EH (cell line): ENCODE data around the gene FBXL16.

Experiments used
- DNase-seq: peaks from one replicate; pipeline ENCODE4 v3.0.0-alpha.2; 2015; ENCODE audit warnings: low read depth

FBXL16 gene

DNA sequence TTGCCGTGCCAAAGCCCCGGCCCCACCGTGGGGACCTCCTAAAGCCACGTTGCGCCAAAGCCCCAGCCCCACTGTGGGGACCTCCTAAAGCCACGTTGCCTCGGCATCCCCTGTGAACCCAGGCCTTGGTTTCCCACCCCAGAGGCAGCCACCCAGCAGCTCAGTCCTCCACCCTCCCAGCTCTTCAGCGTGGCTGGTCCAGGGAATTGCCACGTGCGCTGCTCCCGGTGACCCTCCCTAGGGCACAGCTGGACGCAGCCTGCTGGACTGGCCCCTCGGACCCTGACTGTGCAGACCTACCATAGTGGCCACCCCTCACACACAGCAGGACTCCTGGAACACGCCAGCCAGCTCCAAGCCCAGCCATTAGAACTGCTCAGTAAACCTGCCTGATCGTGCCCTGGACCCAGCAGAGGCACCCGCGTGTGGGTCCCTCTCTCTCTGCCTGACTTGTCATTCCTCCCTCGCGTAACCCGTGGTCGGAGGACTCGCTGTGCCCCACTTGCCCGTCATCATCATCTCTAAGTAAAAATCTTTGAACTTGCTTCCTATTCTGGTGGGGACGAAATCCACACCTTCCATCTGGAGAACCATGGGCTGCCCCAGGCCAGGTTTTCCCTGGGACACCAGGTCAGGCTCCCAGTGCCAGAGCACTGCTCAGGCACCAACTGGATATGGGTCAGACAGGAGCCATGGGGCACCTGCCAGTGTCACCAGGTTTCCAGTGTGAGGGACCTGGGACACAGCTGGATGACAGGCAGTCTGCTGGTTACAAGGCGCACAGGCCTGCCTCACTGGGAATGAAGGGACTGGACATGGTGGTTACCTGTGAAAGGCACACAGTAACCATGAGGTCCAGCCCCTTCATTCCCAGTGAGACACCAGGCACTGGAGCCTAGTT, 29.6 kb upstream of the FBXL16 start:
- DNase-seq, result no peak

- DNase-seq, result no peak
These were observed 28.8 kb upstream of the FBXL16 start for GRCh38 chr16:734208-734980.

- DNase-seq, result no peak
These were observed 28.0 kb upstream of the FBXL16 start for GRCh38 chr16:733382-734207.

GRCh38 chr16:732936-733335, 27.3 kb upstream of the FBXL16 start:
- DNase-seq, result peak; percentile 22

GRCh38 chr16:732332-732731, 26.7 kb upstream of the FBXL16 start:
- no peak for DNase-seq

DNA sequence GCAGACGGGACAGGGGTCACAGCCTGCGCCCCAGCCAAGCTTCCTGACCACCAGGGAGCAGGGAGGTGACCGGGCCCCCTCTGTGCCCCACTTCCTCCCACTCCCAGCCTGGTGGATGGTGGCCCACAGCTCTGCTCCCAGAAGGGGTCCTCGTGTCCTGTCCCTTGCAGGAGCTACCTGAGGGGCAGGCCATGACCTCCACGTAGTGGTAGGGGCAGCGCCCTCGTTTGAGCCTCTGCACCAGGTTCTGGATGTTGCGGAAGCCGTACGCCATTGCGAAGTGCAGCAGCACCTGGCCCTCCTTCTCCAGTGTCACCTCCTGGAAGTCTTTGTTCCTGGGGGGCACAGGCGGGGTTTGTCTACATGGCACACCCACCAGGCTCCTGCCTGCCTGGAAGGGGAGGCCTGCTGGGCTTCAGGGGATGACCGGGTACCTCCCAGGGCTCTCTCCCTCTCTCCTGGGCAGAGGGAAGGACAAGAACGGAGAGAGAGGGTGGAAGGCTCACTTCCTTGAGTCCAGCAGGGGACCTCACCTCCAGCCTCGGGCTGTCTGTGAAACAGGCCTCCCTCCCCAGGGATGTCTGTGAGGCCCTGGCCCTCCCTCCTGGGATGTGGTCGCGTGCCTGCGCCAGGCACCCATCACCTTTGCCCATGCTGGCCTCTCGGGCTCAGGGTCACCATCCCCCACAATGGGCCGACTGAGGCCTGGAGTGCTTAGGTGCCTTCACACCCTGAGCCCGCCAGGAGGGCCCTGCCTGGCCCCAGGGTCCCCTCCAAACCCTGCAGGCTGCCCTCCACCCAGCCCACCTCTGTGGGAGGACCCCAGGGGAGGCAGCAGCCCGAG, 25.3 kb upstream of the FBXL16 start:
- no peak for DNase-seq

DNA sequence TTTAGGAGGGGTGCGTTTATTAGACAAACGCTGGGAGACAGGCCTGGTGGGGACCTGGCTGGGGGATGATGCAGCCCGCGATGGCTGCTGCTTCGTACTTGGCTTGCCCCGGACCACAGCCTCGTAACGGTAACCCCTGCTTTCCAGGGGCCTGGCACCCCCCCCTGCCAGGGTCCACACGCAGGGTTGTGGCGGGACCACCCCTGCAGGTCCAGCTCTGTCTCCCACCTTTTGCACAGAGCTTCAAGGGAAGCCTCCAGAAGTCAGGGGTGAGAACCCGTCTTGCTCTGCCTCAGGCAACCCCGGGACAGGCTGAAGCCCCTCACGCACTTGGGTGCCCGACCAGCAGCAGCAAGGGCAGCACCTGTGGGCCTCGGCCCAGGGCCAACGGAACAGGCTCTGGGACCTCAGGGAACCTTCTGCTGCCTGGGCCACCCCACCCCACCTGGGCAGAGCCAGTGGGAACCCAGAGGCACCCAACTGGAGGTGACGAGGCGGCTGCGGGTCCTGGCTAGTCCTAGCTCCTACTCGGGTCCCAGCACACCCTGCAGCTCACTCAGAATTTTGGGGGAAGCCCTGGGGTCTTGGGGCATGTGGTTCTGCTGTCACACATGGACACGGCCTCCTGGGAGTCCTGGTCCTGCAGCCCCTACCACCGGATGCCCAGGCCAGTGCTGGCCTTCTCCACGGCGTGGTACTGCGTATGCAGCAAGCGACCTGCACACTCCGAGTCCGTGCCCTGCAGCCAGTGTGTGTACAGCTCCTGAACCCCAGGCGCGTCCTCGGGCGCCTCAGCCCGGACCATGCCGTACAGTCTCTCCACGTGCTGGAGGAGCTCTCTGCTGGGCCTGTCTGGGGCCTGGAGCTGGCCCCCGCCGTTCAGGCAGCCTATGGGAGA, 24.4 kb upstream of the FBXL16 start:
- no peak for DNase-seq

DNA sequence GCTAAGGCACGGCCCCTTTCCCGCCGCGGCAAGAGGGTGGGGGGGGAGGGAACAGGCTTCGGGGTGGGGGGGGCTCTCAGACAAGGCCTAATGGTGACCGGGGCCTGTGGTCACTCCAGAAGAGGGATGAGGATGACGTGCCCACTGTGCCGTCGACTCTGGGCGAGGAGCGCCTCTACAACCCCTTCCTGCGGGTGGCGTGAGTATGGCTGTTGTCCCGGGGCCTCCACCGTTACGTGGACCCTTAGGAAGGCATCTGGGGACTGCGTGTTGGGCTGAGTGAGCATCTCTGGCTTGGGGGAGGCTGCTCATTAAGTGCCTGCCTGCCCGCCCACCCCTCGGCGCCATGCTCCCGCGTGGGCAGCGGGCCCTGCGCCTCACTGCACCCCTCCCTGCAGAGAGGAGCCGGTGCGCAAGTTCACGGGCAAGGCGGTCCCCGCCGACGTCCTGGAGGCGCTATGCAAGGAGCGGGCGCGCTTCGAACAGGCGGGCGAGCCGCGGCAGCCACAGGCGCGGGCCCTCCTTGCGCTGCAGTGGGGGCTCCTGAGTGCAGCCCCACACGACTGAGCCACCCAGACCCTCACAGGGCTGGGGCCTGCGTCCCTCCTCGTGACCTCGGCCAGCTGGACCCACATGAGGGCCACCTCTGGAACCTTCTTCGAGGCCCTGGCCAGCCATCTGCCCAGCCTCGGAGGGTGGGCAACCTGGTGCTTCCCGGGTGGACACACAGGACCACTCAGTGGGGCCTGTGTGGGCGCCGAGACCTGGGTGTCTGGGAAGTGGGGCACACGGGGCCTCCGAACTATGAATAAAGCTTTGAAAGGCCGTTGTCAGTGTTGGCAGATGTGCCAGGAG, 23.5 kb upstream of the FBXL16 start:
- no peak for DNase-seq

DNA sequence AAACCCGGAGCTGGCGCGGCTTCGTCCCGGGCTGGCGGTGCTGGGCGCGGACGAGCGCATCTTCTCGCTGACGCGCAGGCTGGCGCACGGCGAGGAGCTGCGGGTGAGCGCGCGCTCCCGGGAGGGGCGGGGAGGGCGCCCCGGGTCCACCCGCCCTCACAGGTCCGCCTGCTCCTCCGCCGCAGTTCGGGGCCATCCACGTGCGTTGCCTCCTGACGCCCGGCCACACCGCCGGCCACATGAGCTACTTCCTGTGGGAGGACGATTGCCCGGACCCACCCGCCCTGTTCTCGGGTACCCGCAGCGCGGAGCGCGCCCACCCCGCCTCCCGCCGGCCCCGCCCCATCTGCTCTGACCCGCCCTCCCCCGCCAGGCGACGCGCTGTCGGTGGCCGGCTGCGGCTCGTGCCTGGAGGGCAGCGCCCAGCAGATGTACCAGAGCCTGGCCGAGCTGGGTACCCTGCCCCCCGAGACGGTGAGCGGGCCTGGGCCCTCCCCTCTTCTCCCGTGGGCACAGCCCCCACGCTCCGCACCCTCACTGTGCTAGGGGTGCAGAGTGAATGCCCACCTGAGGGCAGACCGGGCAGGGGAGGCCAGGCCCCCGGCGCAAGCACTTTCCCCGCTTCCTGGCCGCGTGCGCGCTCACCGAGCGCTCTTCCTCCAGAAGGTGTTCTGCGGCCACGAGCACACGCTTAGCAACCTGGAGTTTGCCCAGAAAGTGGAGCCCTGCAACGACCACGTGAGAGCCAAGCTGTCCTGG, 22.7 kb upstream of the FBXL16 start:
- peak; percentile 90 for DNase-seq

GRCh38 chr16:727291-727977, 21.8 kb upstream of the FBXL16 start:
- DNase-seq, result no peak

DNA sequence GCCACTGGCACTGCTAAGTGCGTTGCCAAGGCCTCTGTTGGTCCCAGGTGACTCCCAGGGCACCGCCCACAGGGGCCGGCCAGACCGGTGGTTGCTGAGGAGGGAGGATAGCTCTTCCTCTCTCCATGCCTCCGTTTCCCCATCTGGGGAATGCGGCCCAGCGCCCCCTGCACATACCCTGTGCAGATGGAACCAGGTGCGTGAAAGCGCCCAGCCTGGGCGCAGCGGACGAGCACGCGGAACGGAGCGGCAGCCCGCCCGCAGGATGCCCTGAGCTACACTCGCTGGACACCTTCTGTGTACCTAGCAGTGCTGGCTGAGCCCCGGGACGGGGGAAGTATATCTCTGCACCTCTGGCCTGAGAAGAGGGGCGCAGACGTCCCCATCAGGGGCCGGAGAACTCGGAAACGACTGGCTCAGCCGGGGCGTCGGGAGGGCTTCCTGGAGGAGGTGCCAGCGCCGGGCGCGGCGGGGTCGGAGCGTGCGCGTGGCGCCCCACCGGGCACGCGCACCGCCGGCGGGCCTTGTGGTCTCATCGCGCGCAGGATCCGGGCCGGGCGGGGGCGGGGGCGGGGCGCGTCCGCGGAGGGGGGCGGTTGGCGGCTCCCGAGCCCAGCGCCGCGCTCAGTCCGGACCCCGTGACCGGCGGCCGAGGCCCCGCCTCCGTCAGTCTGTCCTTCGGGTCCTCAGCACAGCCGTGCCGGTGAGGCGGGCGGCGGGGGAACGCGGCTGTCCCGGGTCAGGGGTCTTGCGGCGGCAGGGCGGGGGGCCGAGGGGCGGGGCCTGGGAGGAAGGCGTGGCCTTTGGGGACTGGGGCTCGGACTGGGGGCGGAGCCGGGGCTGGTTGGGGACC, 21.1 kb upstream of the FBXL16 start, which contains the start of the genes CCDC78 and HAGHL:
TSS of gene CCDC78 (minus strand) at position 6 of the 853 bp plus-strand sequence. CDS start 76 bp downstream, outside the sequence.
TSS of gene HAGHL (plus strand) at position 669 of the 853 bp plus-strand sequence. CDS start 404 bp downstream, outside the sequence.
- DNase-seq, result peak; percentile 58

GRCh38 chr16:726188-726437, 20.5 kb upstream of the FBXL16 start:
- no peak for DNase-seq

DNA sequence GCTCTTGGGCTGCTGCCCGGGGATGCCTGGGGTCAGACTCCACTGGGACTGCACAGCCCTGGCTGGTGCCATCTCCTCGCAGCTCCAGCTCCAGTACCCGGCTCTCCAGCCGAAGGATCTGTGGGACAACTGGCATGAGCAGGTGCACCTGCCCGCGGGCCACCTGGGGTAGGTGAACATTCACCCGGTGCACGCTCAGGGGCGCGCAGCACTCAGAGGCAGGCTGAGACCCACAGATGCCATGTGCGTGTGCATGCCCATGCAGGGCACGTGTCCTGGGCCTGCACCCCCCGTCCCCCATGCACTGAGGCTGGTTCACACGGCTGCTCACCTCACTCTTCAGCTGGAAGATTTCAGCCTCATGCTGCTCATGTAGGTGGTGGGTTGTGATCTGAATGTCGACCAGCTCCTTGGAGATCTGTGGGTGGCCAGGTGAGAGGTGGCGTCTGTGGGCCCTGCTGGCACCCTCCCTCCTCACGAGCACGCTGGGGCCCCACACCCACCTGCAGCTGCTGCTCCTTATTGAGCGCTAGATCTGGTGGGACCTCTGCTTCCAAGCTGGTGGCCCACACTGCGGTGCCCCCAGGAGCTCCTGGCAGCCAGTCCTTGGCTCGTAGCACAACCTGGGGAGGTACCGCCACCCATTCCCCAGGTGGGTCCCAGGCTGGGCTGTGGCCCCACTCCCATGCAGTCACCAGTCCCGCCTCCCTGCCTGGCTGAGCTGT, 20.0 kb upstream of the FBXL16 start:
- no peak for DNase-seq

DNA sequence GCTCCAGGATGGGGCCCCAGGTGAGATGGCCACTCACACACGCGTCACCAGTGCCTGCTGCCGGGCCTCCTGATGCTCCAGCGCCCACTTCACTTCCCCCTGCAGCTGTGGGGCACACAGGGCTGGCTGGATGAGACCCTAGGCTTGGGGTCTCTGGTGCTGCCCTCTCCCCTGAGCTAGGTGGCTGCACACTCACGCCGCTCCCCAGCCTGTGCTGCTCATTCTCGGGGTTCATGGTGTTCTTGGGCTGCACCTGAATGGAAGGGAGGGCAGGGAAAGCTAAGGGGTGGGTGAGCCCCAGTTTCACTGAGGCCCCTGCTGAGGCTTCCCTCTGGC, 19.4 kb upstream of the FBXL16 start:
- no peak for DNase-seq

- no peak for DNase-seq
These were observed 18.8 kb upstream of the FBXL16 start for GRCh38 chr16:724188-725040.

DNA sequence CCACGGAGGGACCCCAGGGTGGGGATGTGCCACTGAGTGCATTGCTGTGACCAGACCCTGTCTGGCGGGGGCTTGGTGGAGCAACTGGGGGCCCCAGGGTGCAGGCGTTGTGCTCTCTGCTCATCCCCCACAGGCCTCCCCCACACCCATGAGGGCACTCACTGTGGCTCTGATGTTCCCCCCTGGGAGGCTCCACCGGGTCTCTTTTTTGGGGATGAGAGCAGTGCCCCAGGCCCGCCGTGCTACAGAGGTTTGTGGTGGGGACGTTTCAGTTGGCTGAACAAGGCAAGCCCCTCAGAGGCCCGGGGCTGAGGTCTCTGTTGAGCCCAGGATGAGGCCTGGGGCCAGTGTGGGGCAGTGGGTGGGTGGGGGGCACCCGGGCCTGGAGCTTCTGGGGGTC, 18.1 kb upstream of the FBXL16 start:
- no peak for DNase-seq
